ENCODE measurements around the gene VSIG8. TPM values are rescaled to one million over a fixed set of nuclear protein-coding genes. Genes with fewer than 3 reads are reported as not detected.
A peak's percentile ranks its signal among the peaks of the same experiment; 100 is the strongest.
"Not testable (repeated sequence)": the region's sequence is repeated elsewhere in the genome, so short reads cannot be mapped to it uniquely, and the experiment has no call there.

The VSIG8 gene
- total RNA-seq, 2 experiments from 2014 or later, result not detected

- H3K27me3 ChIP-seq (ENCODE audit: control insufficient read depth in 1 of 2, insufficient read depth in 2 of 2, low read length in 2 of 2), result no peaks in the 10 kb centered on the region
- H3K27me3 Mint-ChIP-seq, result no peaks in the 10 kb centered on the region
- H3K27ac Mint-ChIP-seq, result no peak within 1 kb of the TSS
- TF ChIP-seq CTCF (IDR thresholded peaks at IDR 0.05), result no peak
- peaks cover 6% of the 10 kb centered on the region for H3K4me1 Mint-ChIP-seq (ENCODE audit: low read depth)
- ChIA-PET POLR2A (no interaction called here), CTCF (interaction anchor here (0.9 kb wide), 1 partner anchor 101 kb away, joined by 3 read pairs; no protein-coding TSS in a partner anchor)
- no peaks in the 10 kb centered on the region for H3K9me3 Mint-ChIP-seq
- peaks cover 0 to 4% of the 10 kb centered on the region in 2 experiments for H3K9me3 ChIP-seq (ENCODE audit: control insufficient read depth in 1 of 2, insufficient read depth in 1 of 2, low read length in 2 of 2)
- no peaks in the 10 kb centered on the region for H3K4me1 ChIP-seq (ENCODE audit: insufficient read depth, low read length)
- H3K27ac ChIP-seq (ENCODE audit: low read depth in 1 of 2, low read length in 2 of 2), result no peak within 1 kb of the TSS
- no peaks in the 10 kb centered on the region for H3K36me3 ChIP-seq (ENCODE audit: insufficient read depth, low read length)
- H3K36me3 Mint-ChIP-seq (ENCODE audit: low read depth), result no peaks in the 10 kb centered on the region
- H3K4me3 Mint-ChIP-seq, result no peak within 1 kb of the TSS
- ATAC-seq (ENCODE audit: poor library complexity), result no peak
- H3K4me3 ChIP-seq (ENCODE audit: low read length), result no peak within 1 kb of the TSS
- peak in 4 of 14 experiments; percentile 19 to 68 (median 50) for DNase-seq
- intact Hi-C loops (cut with DNase I, micrococcal nuclease), result no loop called here
Observed at GRCh38 chr1:159900086-159900680, 37.7 kb upstream of the VSIG8 start, which contains the start of gene CFAP45. Gene CFAP45, minus strand, starts transcription at chr1:159900165. Its CDS starts 67 bp downstream, at chr1:159900098.

- H3K27me3 ChIP-seq (ENCODE audit: control insufficient read depth in 1 of 2, insufficient read depth in 2 of 2, low read length in 2 of 2); ATAC-seq (ENCODE audit: poor library complexity); H3K4me1 Mint-ChIP-seq (ENCODE audit: low read depth); H3K4me3 Mint-ChIP-seq; H3K9me3 Mint-ChIP-seq; CTCF ChIA-PET; H3K27ac ChIP-seq (ENCODE audit: low read depth in 1 of 2, low read length in 2 of 2); intact Hi-C loops (cut with DNase I, micrococcal nuclease); H3K4me1 ChIP-seq (ENCODE audit: insufficient read depth, low read length); H3K27ac Mint-ChIP-seq; DNase-seq; H3K4me3 ChIP-seq (ENCODE audit: low read length); H3K36me3 Mint-ChIP-seq (ENCODE audit: low read depth); H3K36me3 ChIP-seq (ENCODE audit: insufficient read depth, low read length); H3K27me3 Mint-ChIP-seq; POLR2A ChIA-PET; H3K9me3 ChIP-seq (ENCODE audit: control insufficient read depth in 1 of 2, insufficient read depth in 1 of 2, low read length in 2 of 2): not testable (repeated sequence)
Observed at GRCh38 chr1:159899634-159900033, 37.2 kb upstream of the VSIG8 start.

DNA sequence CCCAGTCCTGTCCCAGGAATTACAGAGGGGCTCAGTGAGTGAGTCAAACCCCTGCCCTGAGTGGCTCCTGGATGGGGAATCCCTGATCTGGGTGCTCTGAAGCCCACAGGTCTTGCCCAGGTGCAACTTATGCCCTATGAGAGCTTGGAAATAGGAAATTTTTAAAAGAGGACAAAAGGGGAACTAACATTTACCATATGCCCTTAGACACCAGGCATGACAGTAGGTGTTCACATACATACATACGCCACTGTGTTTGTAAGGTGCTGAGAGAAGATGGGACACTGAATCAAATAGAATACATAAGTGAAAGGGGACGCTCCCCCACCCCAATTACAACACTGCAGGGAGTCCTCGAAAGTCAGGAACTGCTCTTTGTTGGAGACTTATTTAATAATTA, 36.1 kb upstream of the VSIG8 start:
- H3K27ac ChIP-seq (ENCODE audit: low read depth in 1 of 2, low read length in 2 of 2), result no peak overlapping the region
- CTCF ChIA-PET, result no interaction called here
- ATAC-seq (ENCODE audit: poor library complexity) (no peak), DNase-seq (no peak)
- TF ChIP-seq CTCF (IDR thresholded peaks at IDR 0.05), result no peak
- intact Hi-C loops (cut with DNase I, micrococcal nuclease), result no loop called here
- no peaks in the 10 kb centered on the region for H3K36me3 ChIP-seq (ENCODE audit: insufficient read depth, low read length)
- Mint-ChIP-seq H3K4me1 (ENCODE audit: low read depth) (peaks cover 6% of the 10 kb centered on the region), H3K36me3 (ENCODE audit: low read depth) (no peaks in the 10 kb centered on the region), H3K27me3 (no peaks in the 10 kb centered on the region), H3K4me3 (no peak overlapping the region), H3K27ac (no peak overlapping the region), H3K9me3 (no peaks in the 10 kb centered on the region)
- no peaks in the 10 kb centered on the region for H3K4me1 ChIP-seq (ENCODE audit: insufficient read depth, low read length)
- H3K9me3 ChIP-seq (ENCODE audit: control insufficient read depth in 1 of 2, insufficient read depth in 1 of 2, low read length in 2 of 2), result peaks cover 0 to 4% of the 10 kb centered on the region in 2 experiments
- no peak overlapping the region for H3K4me3 ChIP-seq (ENCODE audit: low read length)
- POLR2A ChIA-PET, result no interaction called here
- H3K27me3 ChIP-seq (ENCODE audit: control insufficient read depth in 1 of 2, insufficient read depth in 2 of 2, low read length in 2 of 2), result no peaks in the 10 kb centered on the region

DNA sequence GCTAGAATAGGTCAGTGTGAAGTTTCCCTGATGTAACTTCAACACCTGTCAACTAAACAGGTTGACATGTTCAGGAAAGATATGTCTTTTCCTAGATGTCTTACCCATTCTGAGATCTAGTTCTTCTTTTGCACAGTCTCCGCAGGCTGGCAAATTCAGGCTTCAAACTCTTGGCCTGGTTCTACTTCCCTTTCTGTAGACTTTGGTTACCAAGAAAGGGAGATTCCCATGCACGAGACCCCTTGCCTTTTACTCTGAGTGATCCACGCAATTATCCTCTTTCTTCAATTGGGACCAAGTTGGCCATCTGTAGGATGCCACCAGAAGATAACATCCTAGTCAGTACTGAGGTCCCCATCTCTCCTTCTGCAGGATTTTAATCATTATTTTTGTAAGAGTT, 35.5 kb upstream of the VSIG8 start:
- no peak overlapping the region for H3K4me3 Mint-ChIP-seq
- intact Hi-C loops (cut with DNase I, micrococcal nuclease), result no loop called here
- no peak for ATAC-seq (ENCODE audit: poor library complexity)
- POLR2A ChIA-PET, result no interaction called here
- Histone ChIP-seq H3K4me1 (ENCODE audit: insufficient read depth, low read length) (no peaks in the 10 kb centered on the region), H3K9me3 (ENCODE audit: control insufficient read depth in 1 of 2, insufficient read depth in 1 of 2, low read length in 2 of 2) (peaks cover 0 to 4% of the 10 kb centered on the region in 2 experiments), H3K27ac (ENCODE audit: low read depth in 1 of 2, low read length in 2 of 2) (no peak overlapping the region), H3K36me3 (ENCODE audit: insufficient read depth, low read length) (no peaks in the 10 kb centered on the region), H3K27me3 (ENCODE audit: control insufficient read depth in 1 of 2, insufficient read depth in 2 of 2, low read length in 2 of 2) (no peaks in the 10 kb centered on the region), H3K4me3 (ENCODE audit: low read length) (no peak overlapping the region)
- H3K27ac Mint-ChIP-seq, result no peak overlapping the region
- H3K36me3 Mint-ChIP-seq (ENCODE audit: low read depth), result no peaks in the 10 kb centered on the region
- no peaks in the 10 kb centered on the region for H3K27me3 Mint-ChIP-seq
- peak in 2 of 14 experiments; percentile 43 to 44 for DNase-seq
- CTCF ChIA-PET, result no interaction called here
- peaks cover 6% of the 10 kb centered on the region for H3K4me1 Mint-ChIP-seq (ENCODE audit: low read depth)
- H3K9me3 Mint-ChIP-seq, result no peaks in the 10 kb centered on the region
- TF ChIP-seq CTCF (IDR thresholded peaks at IDR 0.05), result no peak

All from CD4-positive, alpha-beta T cell (primary cell).